OCI-LY3 (cell line): ENCODE data around the gene HCN2.

ENCODE experiments used
- CTCF ChIP-seq: fragments of 200-600, 300-600 bp; sonication (generic); IDR thresholded peaks from 2 replicates; pipeline ENCODE4 v1.5.1; 2014; ENCODE audit warnings: antibody characterized with exemption, low read length, low read depth
- EZH2phosphoT487 ChIP-seq: fragments of 200-600 bp; shearing (Covaris generic); IDR thresholded peaks from 2 replicates; pipeline ENCODE4 v1.6.1; 2018; ENCODE audit warnings: antibody characterized with exemption, mixed run types, low read depth

GRCh38 chr19:583198-583967 lies 6.3 kb upstream of the HCN2 start:
- TF ChIP-seq CTCF (no peak), EZH2phosphoT487 (no peak)
